AG10803 (cell line): ENCODE results near the gene IMMP2L.

Source experiments
- DNase-seq: peaks from one replicate; pipeline ENCODE4 v3.0.0; 2010; ENCODE audit warnings: low read depth
- H3K4me3 ChIP-seq: 2 replicates; pipeline ENCODE4 v1.5.1; 2011; ENCODE audit warnings: mild to moderate bottlenecking, low read length, control low read depth
- TF ChIP-seq, protein P1 (sequence below): conservative IDR thresholded peaks from 2 replicates; pipeline ENCODE4 v1.5.1; 2011; ENCODE audit warnings: mild to moderate bottlenecking, low read length, control low read depth, inconsistent platforms

Gene IMMP2L

DNA sequence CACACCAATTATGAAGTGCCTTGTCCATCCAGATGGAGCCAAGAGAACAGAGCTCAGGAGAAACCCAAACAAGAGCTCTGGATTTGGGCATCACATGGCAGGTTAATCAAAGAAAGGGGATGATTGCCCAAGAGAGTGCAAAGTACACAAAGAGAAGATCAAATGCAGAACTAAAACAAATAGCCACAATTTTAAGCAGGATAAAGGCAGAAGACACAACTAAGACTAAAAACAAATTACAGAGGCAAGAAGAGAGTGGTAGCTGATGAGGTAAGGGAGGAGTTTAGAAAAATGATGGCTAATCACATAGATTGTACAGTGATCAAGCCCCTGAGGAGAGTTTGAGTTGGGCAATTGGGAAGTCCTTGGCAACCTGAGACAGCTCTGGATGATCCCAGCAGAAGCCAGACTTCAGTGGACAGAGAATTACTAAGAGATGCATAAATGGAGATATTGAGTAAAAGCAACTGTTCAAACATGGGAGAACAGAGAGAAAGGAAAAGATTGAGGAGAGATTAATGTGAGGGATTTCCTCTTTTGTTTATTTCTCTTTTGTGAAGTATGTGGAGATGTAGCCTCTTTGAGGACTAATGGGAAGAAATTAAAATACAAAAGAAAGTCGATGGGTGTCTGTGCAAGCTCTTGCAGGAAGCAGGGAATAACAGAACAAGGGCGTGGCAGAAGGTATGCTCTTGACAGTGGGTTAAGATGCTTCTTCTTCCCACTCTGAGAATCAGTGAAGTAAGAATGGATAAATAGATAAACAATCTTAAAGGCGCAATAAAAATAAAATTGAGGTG, 369.5 kb downstream of the IMMP2L start:
- TF ChIP-seq, protein P1, sequence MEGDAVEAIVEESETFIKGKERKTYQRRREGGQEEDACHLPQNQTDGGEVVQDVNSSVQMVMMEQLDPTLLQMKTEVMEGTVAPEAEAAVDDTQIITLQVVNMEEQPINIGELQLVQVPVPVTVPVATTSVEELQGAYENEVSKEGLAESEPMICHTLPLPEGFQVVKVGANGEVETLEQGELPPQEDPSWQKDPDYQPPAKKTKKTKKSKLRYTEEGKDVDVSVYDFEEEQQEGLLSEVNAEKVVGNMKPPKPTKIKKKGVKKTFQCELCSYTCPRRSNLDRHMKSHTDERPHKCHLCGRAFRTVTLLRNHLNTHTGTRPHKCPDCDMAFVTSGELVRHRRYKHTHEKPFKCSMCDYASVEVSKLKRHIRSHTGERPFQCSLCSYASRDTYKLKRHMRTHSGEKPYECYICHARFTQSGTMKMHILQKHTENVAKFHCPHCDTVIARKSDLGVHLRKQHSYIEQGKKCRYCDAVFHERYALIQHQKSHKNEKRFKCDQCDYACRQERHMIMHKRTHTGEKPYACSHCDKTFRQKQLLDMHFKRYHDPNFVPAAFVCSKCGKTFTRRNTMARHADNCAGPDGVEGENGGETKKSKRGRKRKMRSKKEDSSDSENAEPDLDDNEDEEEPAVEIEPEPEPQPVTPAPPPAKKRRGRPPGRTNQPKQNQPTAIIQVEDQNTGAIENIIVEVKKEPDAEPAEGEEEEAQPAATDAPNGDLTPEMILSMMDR = no peak
- no peak for DNase-seq
- no peak overlapping the region for H3K4me3 ChIP-seq

DNA sequence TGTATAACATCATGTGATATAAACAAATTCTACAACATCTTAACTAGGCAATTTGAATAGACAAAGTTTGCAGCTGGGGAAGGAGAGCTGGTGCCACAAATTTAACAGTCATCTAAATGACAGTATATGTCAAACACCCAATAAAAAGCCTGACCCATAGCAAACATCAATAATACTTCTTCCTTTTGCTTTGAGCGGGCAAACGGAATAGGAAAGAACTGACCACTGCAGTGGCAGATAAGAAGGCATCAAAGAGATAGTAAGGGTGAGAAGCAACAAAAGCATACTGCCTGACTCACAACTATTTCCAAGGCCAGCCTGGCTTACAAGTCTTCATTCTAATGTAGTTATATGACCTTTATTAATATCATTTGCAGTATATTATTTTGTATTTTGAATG, 371.5 kb downstream of the IMMP2L start:
- H3K4me3 ChIP-seq = no peak overlapping the region
- no peak for DNase-seq
- TF ChIP-seq, protein P1 = no peak

DNA sequence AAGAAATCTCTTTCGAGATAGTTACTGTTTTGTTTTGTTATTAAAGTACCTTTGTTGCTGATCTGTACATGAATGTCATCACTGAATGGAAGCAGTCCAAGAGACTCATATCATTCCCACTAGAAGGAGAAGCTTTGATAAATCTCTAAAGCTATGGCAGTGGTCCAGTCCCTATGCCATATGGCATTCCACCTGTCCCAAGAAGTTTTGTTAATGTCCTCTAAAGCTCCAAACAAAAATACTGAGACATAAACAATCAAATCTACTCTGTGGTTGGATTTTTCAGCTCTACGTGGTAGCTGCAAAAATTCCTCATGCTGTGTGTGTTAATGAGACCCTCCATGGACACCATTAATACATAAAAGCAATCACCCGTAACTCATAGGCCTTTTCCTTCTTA, 377.3 kb downstream of the IMMP2L start:
- TF ChIP-seq, protein P1 = no peak
- H3K4me3 ChIP-seq = no peak overlapping the region
- no peak for DNase-seq

DNA sequence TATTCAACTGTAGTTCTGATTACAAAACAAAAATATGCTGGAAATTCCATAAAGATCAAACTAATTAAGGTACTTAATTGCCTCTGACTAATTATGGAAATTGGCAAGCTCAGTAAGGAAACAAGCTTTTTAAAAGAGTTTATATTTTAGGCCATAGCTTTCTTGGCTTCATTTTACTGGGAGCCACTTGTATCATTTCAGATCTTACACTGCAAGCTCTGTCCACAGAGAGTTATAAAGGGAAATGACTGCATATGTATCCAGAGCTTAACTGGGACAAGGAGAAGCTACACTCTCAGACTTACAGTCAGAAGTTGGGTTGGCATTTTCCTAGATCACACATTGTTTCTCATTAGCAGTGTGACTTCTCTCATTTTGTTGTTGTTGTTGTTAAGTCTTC, 379.0 kb downstream of the IMMP2L start:
- no peak overlapping the region for H3K4me3 ChIP-seq
- TF ChIP-seq, protein P1 = no peak
- no peak for DNase-seq

DNA sequence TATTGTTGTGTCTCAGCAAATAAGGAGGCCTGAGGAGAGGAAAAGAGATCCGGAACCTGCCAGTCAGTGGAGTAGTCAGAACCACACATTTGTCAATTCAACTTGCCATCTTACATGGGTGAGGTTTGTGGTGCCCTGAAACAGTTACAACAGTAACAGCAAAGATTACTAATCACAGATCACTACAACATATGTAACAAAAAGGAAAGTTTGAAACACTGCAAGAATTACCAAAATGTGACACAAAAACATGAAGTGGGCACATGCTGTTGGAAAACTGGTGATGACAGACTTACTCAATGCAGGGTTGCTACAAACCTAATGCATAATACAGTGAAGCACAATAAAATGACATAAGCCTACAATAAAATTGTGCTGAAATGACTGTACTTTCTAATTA, 382.0 kb downstream of the IMMP2L start:
- DNase-seq = no peak
- H3K4me3 ChIP-seq = no peak overlapping the region
- TF ChIP-seq, protein P1 = no peak

DNA sequence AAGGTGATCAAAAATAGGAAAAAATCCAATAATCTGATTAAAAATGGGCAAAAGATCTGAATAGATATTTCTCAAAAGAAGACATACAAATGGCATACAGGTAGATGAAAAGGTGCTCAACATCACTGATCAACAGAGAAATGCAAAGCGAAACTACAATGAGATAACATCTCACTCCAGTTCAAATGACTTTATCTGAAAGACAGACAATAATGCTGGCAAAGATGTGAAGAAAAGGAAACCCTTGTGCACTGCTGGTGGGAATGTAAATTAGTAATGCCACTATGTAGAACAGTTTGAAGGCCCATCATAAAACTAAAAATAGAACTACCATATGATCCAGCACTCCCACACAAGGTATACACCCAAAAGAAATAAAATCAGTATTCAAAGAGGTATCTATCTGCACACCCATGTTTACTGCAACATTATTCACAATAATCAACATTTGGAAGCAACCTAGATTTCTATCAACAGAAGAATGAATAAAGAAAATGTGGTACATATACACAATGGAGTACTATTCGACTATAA, 386.3 kb downstream of the IMMP2L start:
- TF ChIP-seq, protein P1 = no peak
- no peak overlapping the region for H3K4me3 ChIP-seq
- no peak for DNase-seq

DNA sequence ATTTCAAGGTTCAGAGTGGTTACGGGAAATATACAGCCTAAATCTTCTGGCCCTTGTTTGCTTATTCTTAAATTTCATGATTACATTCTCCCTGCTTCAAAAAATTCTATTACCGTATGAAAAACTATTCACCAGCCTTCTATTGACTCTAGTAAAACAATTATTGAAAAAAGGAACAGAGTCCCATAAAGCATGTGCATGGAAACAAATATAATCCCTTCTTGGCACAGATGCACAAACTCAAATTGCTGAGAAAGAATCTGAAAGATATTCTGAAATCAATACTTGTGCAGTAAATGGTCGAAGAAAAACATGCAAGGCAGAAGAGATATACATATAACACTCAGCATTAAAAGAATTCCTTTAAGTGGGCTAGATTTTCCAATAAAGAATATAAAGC, 387.8 kb downstream of the IMMP2L start:
- no peak for DNase-seq
- H3K4me3 ChIP-seq = no peak overlapping the region
- TF ChIP-seq, protein P1 = no peak
